Posterior cingulate gyrus (tissue), 11 donors: ENCODE data around the gene APEH.

Experiments
- DNase-seq, 10 donors: peaks; one replicate each; pipeline versions ENCODE4 v3.0.0 to v3.0.0-alpha.2; 2020 to 2021; ENCODE audit warnings: mixed read lengths in 3 of 10
- intact Hi-C: fragments of 100-400 bp; cut with DNase I; formaldehyde crosslinking; loops from one replicate; pipeline ENCODE4 v1.15.1; 2023

Gene APEH

GRCh38 chr3:49706456-49707112 is 32.4 kb downstream of the APEH start:
- intact Hi-C loops, result loop anchor here (10.0 kb wide), 1 partner anchor 198 kb away; the partner anchor contains the start of gene MST1R
- peak in 2 of 10 donors; percentile 4 to 63 for DNase-seq

DNA sequence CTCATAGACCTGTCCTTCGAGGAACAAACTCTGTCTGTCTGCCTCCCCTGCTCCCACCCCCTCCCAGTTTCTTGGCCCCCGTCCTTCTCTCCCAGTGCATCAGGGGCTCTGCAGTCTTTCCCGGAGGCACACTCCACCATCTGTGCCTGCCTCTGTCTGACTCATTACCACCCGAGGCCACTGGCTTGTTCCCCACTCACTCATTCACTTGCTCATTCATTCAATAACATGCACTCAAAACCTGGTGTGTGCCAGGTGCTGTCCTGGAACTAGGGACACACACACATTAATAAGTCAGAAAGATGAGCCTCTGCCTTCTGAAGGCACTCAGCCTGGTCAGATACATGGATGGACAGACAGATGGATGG is 32.9 kb downstream of the APEH start:
- peak in 2 of 10 donors; percentile 41 to 88 for DNase-seq
- intact Hi-C loops, result loop anchor here (10.0 kb wide), 1 partner anchor 198 kb away; the partner anchor contains the start of gene MST1R

DNA sequence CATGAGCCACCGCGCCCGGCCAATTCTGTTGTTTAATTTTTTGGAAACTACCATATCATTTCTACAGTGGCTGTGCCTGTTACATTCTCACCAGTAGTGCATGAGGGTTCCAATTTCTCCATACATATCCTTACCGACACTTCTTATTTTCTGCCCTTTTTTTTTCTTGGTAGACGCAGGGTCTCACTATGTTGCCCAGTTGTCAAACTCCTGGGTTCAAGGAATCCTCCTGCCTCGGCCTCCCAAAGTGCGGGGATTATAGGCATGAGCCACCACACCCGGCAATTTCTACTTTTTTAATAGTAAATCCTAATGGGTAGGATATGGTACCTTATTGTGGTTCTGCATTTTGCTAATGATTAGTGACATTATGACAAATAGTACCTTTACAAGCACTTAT is 35.7 kb downstream of the APEH start:
- DNase-seq, result peak in 2 of 10 donors; percentile 10 to 18
- intact Hi-C loops, result loop anchor here (10.0 kb wide), 1 partner anchor 195 kb away; the partner anchor contains the start of gene MST1R

- intact Hi-C loops, result no loop called here
Observed at GRCh38 chr3:49711489-49711888, 37.3 kb downstream of the APEH start.

GRCh38 chr3:49712166-49712565 is 38.0 kb downstream of the APEH start:
- DNase-seq, result peak in 3 of 10 donors; percentile 24 to 54 (median 34)
- intact Hi-C loops, result no loop called here

More at GRCh38 chr3:49711489-49711888, 37.3 kb downstream of the APEH start:
- DNase-seq, result peak in 4 of 10 donors; percentile 3 to 41 (median 25)

DNA sequence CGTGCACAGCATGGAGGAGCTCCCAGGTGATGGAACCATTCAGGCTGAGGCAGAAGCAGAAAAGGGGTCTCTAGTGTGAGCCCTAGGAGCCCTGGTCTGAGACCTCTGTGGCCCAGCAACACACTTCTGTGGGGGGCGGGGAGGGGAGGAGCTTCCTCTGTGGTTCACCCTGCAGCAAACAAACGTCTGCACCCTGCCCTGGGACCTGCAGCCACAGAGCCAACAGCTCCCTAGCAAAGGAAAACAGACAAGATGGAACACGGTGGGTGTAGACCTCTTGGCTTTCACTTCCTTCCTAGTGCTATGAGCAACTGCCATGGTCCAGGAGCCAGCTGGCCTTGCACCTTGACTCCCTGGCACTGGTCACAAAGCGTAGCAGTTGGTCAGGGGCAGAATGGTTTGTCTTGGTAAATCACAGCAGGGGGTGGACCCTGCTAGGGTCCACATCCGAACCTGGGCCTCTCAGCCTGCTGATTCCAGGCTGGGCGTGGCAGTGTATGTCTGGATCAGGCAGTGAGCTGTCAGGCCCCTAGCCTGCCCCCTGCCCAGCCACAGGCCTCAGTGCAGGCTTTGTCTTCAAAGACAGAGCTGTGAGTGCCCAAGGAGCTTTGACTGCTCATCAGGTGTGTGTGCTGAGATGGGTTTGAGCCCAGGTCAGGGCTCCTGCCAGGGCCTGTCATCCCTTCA is 38.6 kb downstream of the APEH start:
- intact Hi-C loops, result no loop called here
- DNase-seq, result peak in 3 of 10 donors; percentile 55 to 73 (median 57)

DNA sequence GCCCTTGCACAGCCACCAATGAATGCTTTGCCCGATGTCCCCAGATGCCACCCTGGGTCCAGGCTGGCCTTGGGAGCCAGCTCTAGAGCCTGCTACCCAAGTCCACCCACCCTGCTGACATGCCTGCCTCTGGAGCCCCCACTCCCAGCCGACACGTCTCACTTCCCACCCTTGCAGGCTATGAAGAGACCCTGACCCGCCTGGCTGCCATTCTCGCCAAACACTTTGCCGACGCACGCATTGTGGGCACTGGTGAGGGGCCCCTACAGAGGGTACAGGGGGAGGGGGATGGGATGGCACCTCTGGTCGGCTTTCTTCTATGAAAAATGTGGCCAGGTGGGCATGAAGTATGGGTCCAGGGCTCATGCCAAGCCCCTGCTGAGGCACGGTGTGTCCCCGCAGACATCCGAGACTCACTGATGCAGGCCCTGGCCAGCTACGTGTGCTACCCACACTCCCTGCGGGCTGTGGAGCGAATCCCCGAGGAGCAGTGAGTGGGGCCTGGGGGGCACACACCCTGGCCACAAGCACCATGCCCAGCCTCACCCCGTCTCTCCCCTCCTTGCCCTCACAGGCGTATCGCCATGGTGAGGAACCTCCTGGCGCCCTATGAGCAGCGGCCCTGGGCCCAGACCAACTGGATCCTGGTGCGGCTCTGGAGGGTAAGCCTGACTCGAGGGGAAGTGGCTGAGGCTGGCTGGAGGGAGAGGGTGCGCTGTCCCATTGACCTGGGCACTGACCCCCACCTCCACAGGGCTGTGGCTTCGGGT is 39.4 kb downstream of the APEH start:
- intact Hi-C loops, result no loop called here
- DNase-seq, result peak in 4 of 10 donors; percentile 2 to 70 (median 62)

GRCh38 chr3:49714728-49715550 is 40.8 kb downstream of the APEH start:
- peak in 3 of 10 donors; percentile 44 to 76 (median 71) for DNase-seq
- intact Hi-C loops, result no loop called here

DNA sequence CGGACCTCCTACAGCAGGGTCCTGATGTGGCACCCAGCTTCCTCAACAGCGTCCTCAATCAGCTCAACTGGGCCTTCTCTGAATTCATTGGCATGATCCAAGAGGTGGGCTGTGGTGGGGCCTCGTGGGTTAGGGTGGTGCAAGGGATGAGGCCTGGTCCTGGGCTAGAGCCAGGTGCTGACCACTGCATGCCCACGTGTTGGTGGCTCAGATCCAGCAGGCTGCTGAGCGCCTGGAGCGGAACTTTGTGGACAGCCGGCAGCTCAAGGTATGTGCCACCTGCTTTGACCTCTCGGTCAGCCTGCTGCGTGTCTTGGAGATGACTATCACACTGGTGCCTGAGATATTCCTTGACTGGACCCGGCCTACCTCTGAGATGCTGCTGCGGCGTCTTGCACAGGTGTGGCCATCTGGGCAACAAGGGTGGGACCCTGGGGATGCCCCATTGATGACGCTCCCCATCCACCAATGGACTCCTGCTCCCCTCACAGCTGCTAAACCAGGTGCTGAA is 41.5 kb downstream of the APEH start:
- peak in 3 of 10 donors; percentile 35 to 80 (median 54) for DNase-seq
- intact Hi-C loops, result no loop called here

GRCh38 chr3:49716169-49716568 is 42.0 kb downstream of the APEH start:
- intact Hi-C loops, result no loop called here
- DNase-seq, result peak in 2 of 10 donors; percentile 25 to 67

DNA sequence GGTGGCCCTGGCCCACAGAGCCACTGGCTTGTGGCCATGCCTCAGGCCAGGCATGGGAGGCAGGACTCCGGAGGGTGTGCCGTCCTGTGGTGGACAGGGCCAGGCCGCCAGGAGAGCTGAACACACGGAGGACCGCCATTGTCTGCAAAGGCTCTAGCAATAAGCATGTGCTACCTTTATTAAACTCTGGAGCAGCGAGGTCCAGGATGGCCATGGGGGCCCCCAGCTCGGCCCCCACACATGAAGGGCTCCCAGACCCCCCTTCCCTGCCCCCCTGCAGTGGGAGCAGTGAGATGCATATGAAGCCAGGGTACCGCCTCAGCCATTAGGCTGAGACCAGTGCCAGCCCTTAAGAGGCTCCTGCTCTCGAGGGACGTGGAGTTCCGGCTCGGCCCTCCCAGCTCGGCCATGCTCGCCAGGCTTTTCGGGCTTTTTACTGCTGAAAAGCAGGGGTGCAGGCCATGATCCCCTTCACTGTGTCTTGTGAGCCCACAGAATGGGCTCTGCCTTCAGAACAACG is 42.6 kb downstream of the APEH start:
- intact Hi-C loops, result no loop called here
- peak in 2 of 10 donors; percentile 35 to 72 for DNase-seq

DNA sequence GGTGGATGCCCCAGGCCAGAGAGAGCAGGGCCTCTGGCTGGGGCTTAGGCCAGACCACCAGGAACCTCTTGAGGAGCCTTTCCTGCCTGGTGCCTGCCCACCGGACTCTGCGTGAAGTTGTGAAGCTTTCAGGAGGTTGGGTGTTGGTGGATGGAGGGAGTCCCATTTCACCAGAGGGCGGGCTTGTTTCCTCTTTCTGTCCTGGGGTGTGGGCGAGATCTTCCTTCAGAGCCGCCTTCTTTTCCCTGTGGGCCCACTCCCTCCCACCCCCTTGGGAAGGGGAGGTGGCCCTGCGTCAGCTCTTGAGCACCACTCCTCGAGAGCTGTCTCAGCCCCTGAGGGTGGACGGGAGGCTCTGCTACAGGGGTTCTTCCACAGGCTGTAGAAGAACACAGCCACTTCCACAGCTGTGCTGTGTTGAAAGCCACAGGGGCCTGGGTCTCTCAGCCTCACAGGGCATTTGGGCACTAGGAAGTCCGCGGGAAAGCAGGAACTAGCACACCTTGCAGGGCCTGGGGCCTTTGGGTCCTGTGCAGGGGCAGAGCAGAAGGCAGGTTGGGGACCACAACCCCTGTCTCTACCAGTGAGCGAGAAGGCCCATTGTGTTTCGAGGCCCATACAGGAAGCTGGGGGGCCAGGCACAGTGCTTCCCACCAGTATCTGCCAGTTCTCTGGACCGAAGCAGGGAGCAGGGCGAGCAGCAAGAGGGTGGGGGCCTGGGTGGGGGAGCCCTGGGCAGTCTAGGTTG is 43.2 kb downstream of the APEH start:
- intact Hi-C loops, result no loop called here
- peak in 3 of 10 donors; percentile 50 to 51 (median 51) for DNase-seq

DNA sequence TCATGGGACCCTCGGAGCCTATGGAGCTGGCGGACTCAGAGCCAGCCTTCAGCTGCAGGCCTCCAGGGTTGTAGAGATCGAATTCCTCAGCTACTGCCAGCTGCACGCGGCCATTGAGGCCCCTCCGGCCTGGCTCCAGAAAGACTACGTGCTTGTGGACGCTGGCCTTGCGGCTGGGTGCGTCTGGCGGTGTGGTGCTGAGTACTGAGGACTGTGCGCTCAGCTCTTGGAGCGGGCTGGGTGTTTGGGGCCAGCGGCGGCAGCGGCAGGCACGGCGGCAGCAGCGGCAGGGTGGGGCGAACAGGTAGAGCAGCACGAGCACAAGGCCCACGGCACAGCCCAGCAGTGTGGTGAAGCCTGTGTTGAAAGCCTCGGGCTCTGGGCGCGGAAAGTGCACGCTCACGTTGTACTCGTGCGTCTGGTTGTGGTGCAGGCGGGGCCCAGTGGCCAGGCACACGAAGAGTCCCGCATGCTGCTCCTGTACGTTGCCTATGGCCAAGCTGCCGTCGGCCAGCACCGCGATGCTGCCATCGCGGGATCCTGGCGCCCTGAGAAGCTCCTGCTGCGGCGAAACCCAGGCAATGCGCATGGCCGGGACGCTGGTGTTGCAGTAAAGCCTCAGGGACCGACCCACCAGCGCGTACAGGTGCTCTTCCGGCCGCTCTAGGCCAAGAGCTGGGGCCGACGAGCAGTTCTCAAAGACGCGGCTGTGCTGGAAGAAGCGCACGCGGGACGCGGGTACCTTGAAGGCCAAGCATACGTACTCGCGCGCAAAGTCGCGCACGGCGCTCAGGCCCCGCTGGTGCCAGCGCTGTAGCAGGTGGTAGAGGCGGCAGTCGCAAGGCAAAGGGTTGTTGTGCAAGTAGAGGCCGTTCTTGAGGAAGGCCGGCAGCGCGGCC is 44.1 kb downstream of the APEH start:
- peak in 3 of 10 donors; percentile 66 to 71 (median 67) for DNase-seq
- intact Hi-C loops, result no loop called here

DNA sequence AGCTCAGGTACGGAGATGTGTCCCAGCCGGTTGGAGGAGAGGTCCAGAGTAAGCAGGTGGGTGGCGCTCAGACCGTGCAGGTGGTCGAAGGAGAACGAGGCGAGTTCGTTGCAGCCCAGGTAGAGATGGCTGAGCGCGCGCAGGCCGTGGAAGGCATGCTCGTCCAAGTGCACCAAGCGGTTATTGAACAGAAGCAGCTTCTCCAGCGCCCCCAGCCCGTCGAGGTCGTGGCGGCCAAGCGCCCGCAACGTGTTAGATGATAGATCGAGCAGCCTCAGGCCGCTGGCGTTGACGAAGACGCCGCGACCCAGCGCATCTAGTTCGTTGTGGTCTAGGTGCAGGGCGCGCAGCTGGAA is 44.7 kb downstream of the APEH start:
- DNase-seq, result peak in 3 of 10 donors; percentile 69 to 82 (median 72)
- intact Hi-C loops, result no loop called here

GRCh38 chr3:49719214-49719884 is 45.2 kb downstream of the APEH start, which contains the start of gene AMIGO3:
TSS of gene AMIGO3 (minus strand) at chr3:49719684. CDS start at chr3:49719465, 219 bp downstream.
- DNase-seq, result peak; percentile 94 to 99 (median 96)
- intact Hi-C loops, result no loop called here

DNA sequence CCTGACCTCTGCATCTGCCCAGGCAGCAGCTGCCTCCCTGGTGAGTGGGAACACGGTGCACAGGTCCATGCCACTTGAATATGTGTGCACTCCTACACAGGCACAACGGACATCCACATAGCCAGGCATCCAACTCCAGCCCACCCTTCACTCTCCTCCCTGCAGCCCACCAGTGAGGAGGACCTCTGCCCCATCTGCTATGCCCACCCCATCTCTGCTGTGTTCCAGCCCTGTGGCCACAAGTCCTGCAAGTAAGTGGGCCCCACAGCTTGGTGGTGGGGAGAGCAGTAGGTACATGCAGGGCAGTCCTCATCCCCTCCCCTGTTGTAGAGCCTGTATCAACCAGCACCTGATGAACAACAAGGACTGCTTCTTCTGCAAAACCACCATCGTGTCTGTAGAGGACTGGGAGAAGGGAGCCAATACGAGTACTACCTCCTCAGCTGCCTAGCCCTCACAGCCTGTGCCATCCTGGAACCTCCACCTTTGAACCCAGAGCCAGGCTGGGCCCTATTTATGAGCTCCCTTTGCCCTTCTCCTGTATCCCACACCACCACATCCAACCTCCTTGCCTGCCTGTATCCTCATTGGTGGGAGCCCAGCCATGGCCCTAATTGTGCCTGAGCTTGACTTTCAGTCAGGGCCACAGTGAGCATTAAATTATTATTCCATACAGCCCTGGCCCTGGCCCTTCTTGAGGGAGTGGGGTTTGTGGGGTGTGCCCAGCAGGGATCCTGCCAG is 46.9 kb downstream of the APEH start:
- DNase-seq, result peak in 2 of 10 donors; percentile 74 to 75
- intact Hi-C loops, result loop anchor here (5.0 to 10.0 kb wide), 3 partner anchors 66 to 114 kb away; partner anchors contain the start of genes INKA1 and IP6K1
